SK-N-SH (cell line): ENCODE results near the gene ARHGEF12. TPM values are rescaled to one million over a fixed set of nuclear protein-coding genes. Genes with fewer than 3 reads are reported as not detected.

Experiments
- CTCF ChIA-PET: fragments of 300-600, 350-600 bp; formaldehyde crosslinking; extraction: SDS; loops from one replicate; lab custom pipeline; 2021; lab: Yijun Ruan, JAX
- POLR2A ChIA-PET: fragments of 350-600 bp; sonication (Branson Sonifier 250); formaldehyde crosslinking; extraction: SDS; loops from one replicate; lab custom pipeline; 2020; ENCODE audit warnings: antibody characterized with exemption, inconsistent platforms; lab: Yijun Ruan, JAX
- DNase-seq: peaks from one replicate; pipeline ENCODE4 v3.0.0; 2012
- H2AFZ ChIP-seq: fragments of 200-600 bp; sonication (generic); 2 replicates; pipeline ENCODE4 v1.8.1; 2016; ENCODE audit warnings: antibody characterized with exemption, mild to moderate bottlenecking, low read depth
- H3F3A ChIP-seq: fragments of 200-600 bp; sonication (generic); replicated peaks from 2 replicates; pipeline ENCODE3; 2016; ENCODE audit warnings: antibody characterized with exemption, mild to moderate bottlenecking; ENCODE audit not compliant: insufficient read depth
- H3K27ac ChIP-seq, 2 experiments: fragments of 200-500 bp in 1 of 2; fragments of 200-600 bp in 1 of 2; sonication (Bioruptor generic) in 1 of 2; sonication (generic), shearing (Covaris generic) in 1 of 2; 2 replicates each; pipeline versions ENCODE4 v1.5.1 to v1.6.1; 2014 to 2016; ENCODE audit warnings: low read depth in 2 of 2, inconsistent platforms in 1 of 2, low read length in 1 of 2, mild to moderate bottlenecking in 1 of 2, mixed read lengths in 1 of 2
- H3K27me3 ChIP-seq: fragments of 200-600 bp; sonication (generic), shearing (Covaris generic); 2 replicates; pipeline ENCODE4 v1.6.1; 2016; ENCODE audit warnings: mixed run types; ENCODE audit not compliant: insufficient read depth
- H3K36me3 ChIP-seq, 2 experiments: fragments of 200-500 bp in 1 of 2; fragments of 200-600 bp in 1 of 2; sonication (Bioruptor generic) in 1 of 2; sonication (generic) in 1 of 2; replicated peaks in 1 of 2; 2 replicates each; pipeline versions ENCODE3 to v1.5.1; 2014 to 2016; ENCODE audit warnings: low read length in 1 of 2, mild to moderate bottlenecking in 1 of 2; ENCODE audit not compliant: insufficient read depth in 2 of 2, control insufficient read depth in 1 of 2
- H3K4me1 ChIP-seq, 2 experiments: fragments of 200-500 bp in 1 of 2; fragments of 200-600 bp in 1 of 2; sonication (Bioruptor generic) in 1 of 2; sonication (generic), shearing (Covaris generic) in 1 of 2; 2 replicates each; pipeline versions ENCODE4 v1.5.1 to v1.6.1; 2014 to 2016; ENCODE audit warnings: low read depth in 1 of 2, low read length in 1 of 2, mixed run types in 1 of 2; ENCODE audit not compliant: insufficient read depth in 2 of 2, control insufficient read depth in 1 of 2
- H3K4me2 ChIP-seq: fragments of 200-600 bp; sonication (generic), shearing (Covaris generic); 2 replicates; pipeline ENCODE4 v1.6.1; 2017; ENCODE audit warnings: mixed run types
- H3K4me3 ChIP-seq, 2 experiments: fragments of 200-500 bp in 1 of 2; fragments of 200-600 bp in 1 of 2; sonication (Bioruptor generic) in 1 of 2; sonication (generic), shearing (Covaris generic) in 1 of 2; 2 replicates each; pipeline versions ENCODE4 v1.5.1 to v1.8.1; 2014 to 2016; ENCODE audit warnings: low read depth in 2 of 2, inconsistent platforms in 1 of 2, low read length in 1 of 2, mild to moderate bottlenecking in 1 of 2, mixed read lengths in 1 of 2, moderate library complexity in 1 of 2
- H3K79me2 ChIP-seq: fragments of 200-600 bp; sonication (generic); 2 replicates; pipeline ENCODE4 v1.8.1; 2017; ENCODE audit warnings: mild to moderate bottlenecking; ENCODE audit not compliant: insufficient read depth
- H3K9ac ChIP-seq: fragments of 200-600 bp; sonication (generic); 2 replicates; pipeline ENCODE4 v1.6.1; 2017; ENCODE audit warnings: mixed run types
- H3K9me2 ChIP-seq: fragments of 200-600 bp; sonication (generic); 2 replicates; pipeline ENCODE4 v1.6.1; 2017; ENCODE audit warnings: mixed run types
- H3K9me3 ChIP-seq: fragments of 200-600 bp; sonication (generic); 2 replicates; pipeline ENCODE4 v1.6.1; 2017; ENCODE audit warnings: mixed run types, mild to moderate bottlenecking, moderate library complexity
- H4K20me1 ChIP-seq: fragments of 200-600 bp; sonication (generic); 2 replicates; pipeline ENCODE4 v1.6.1; 2017; ENCODE audit warnings: mild to moderate bottlenecking, mixed run types; ENCODE audit not compliant: insufficient read depth
- CHD2 ChIP-seq: fragments of 150-350 bp; IDR thresholded peaks from 2 replicates; pipeline ENCODE4 v1.6.1; 2018; ENCODE audit warnings: low read length; ENCODE audit not compliant: partially characterized antibody
- FOSL2 ChIP-seq: IDR thresholded peaks from 2 replicates; pipeline ENCODE4 v1.4.0; 2012; ENCODE audit warnings: low read depth, mild to moderate bottlenecking, moderate library complexity, borderline replicate concordance
- FOXJ3 ChIP-seq: sonication (generic); formaldehyde crosslinking; IDR thresholded peaks from 2 replicates; pipeline ENCODE4 v1.5.1; 2020; ENCODE audit warnings: mild to moderate bottlenecking, missing genetic modification reagents
- FOXM1 ChIP-seq: IDR thresholded peaks from 2 replicates; pipeline ENCODE4 v1.4.0; 2012; ENCODE audit warnings: low read depth, mild to moderate bottlenecking
- GABPA ChIP-seq: IDR thresholded peaks from 2 replicates; pipeline ENCODE4 v1.4.0; 2012; ENCODE audit warnings: low read depth, mild to moderate bottlenecking
- MEF2A ChIP-seq: IDR thresholded peaks from 2 replicates; pipeline ENCODE4 v1.4.0; 2012; ENCODE audit warnings: low read depth, borderline replicate concordance
- NFIC ChIP-seq: IDR thresholded peaks from 2 replicates; pipeline ENCODE4 v1.4.0; 2012; ENCODE audit warnings: borderline replicate concordance
- POLR2AphosphoS5 ChIP-seq: IDR thresholded peaks from 2 replicates; pipeline ENCODE4 v1.6.1; 2012; ENCODE audit warnings: low read depth, low read length
- RAD21 ChIP-seq: IDR thresholded peaks from 2 replicates; pipeline ENCODE4 v1.6.1; 2012; ENCODE audit warnings: mild to moderate bottlenecking, low read length
- RCOR1 ChIP-seq: fragments of 150-350 bp; IDR thresholded peaks from 2 replicates; pipeline ENCODE4 v1.6.1; 2017; ENCODE audit warnings: antibody characterized with exemption, low read length
- RFX5 ChIP-seq: IDR thresholded peaks from 2 replicates; pipeline ENCODE4 v1.6.1; 2012; ENCODE audit warnings: mild to moderate bottlenecking, improper control_type of control experiment, low read length
- RXRA ChIP-seq: IDR thresholded peaks from 2 replicates; pipeline ENCODE4 v1.4.0; 2012; ENCODE audit warnings: low read depth, mild to moderate bottlenecking, borderline replicate concordance
- SIN3A ChIP-seq: IDR thresholded peaks from 2 replicates; pipeline ENCODE4 v1.6.1; 2012; ENCODE audit warnings: low read depth, mild to moderate bottlenecking, low read length, moderate library complexity, borderline replicate concordance
- SMC3 ChIP-seq: IDR thresholded peaks from 2 replicates; pipeline ENCODE4 v1.6.1; 2012; ENCODE audit warnings: low read depth, low read length, improper control_type of control experiment
- TEAD4 ChIP-seq: IDR thresholded peaks from 2 replicates; pipeline ENCODE4 v1.4.0; 2012; ENCODE audit warnings: mild to moderate bottlenecking, borderline replicate concordance; ENCODE audit not compliant: insufficient read depth
- WGBS: methylation state at CpG from one replicate; pipeline ENCODE4 v1.1.6; 2017; ENCODE audit warnings: low lambda C conversion rate; 5-methylcytosine and 5-hydroxymethylcytosine counted together
- polyA plus RNA-seq, 3 experiments: library from polyadenylated mRNA; depleted of rRNA; stranded (reverse); fragments of >200 nt; gene quantifications; 2 replicates each; pipeline ENCODE4 v1.2.3, GENCODE V29; 2012
- TF ChIP-seq, protein P1 (sequence below): fragments of 150-350 bp; IDR thresholded peaks from 2 replicates; pipeline ENCODE4 v1.6.1; 2016; ENCODE audit warnings: mild to moderate bottlenecking, low read depth, low read length
- TF ChIP-seq, protein P2 (sequence below): fragments of 200-600 bp; sonication (generic); IDR thresholded peaks from 2 replicates; pipeline ENCODE4 v1.6.1; 2017; ENCODE audit warnings: antibody characterized with exemption, mild to moderate bottlenecking, moderate library complexity
- TF ChIP-seq, protein P3 (sequence below): IDR thresholded peaks from 2 replicates; pipeline ENCODE4 v1.4.0; 2012; ENCODE audit warnings: low read depth, borderline replicate concordance

The ARHGEF12 gene
- polyA plus RNA-seq, 1 of the 3 experiments (the other 2 are of a cell fraction), result 12.3 TPM

- Histone ChIP-seq H3F3A (peaks cover 4% of the 10 kb centered on the region), H3K27ac (peak overlapping the region in 1 of 2 experiments; percentile 30; a peak in 2 of 4 replicates), H3K4me2 (no peak overlapping the region), H3K9ac (no peak overlapping the region)
- CTCF ChIA-PET, result interaction anchor here (1.0 to 1.2 kb wide), 3 partner anchors 12 to 37 kb away, joined by 3 to 5 read pairs (median 3); no protein-coding TSS in a partner anchor
- TF ChIP-seq RCOR1 (no peak), RXRA (no peak), POLR2AphosphoS5 (no peak), SIN3A (no peak)
- TF ChIP-seq, all 33 proteins: peak for 0
- Histone ChIP-seq H3K4me1 (peaks cover 2 to 6% of the 10 kb centered on the region in 2 experiments; a peak in 3 of 4 replicates), H2AFZ (no peak overlapping the region), H4K20me1 (peaks cover 74% of the 10 kb centered on the region), H3K4me3 (no peak overlapping the region), H3K27me3 (no peaks in the 10 kb centered on the region), H3K9me2 (no peaks in the 10 kb centered on the region), H3K9me3 (no peaks in the 10 kb centered on the region), H3K79me2 (peaks cover 99% of the 10 kb centered on the region), H3K36me3 (peaks cover 0 to 5% of the 10 kb centered on the region in 2 experiments)
- POLR2A ChIA-PET, result no interaction called here
- DNase-seq, result no peak
Measured at GRCh38 chr11:120372296-120372695, 36.1 kb downstream of the ARHGEF12 start.

GRCh38 chr11:120375076-120375475, 38.9 kb downstream of the ARHGEF12 start:
- POLR2A ChIA-PET, result no interaction called here
- Histone ChIP-seq H3K9ac (no peak overlapping the region), H3K27me3 (no peaks in the 10 kb centered on the region), H3K9me3 (no peaks in the 10 kb centered on the region), H2AFZ (no peak overlapping the region), H3K4me3 (no peak overlapping the region), H3K4me2 (no peak overlapping the region), H4K20me1 (peaks cover 57% of the 10 kb centered on the region), H3F3A (no peaks in the 10 kb centered on the region), H3K27ac (no peak overlapping the region), H3K4me1 (peaks cover 6% of the 10 kb centered on the region in 2 experiments; a peak in 3 of 4 replicates), H3K9me2 (no peaks in the 10 kb centered on the region), H3K36me3 (peaks cover 0 to 8% of the 10 kb centered on the region in 2 experiments), H3K79me2 (peaks cover 97% of the 10 kb centered on the region)
- TF ChIP-seq FOSL2 (no peak), RFX5 (no peak), FOXM1 (no peak), GABPA (no peak), CHD2 (no peak), FOXJ3 (CRISPR knock-in tag) (no peak), TEAD4 (no peak), RCOR1 (no peak), SMC3 (no peak), POLR2AphosphoS5 (no peak), NFIC (no peak), RAD21 (no peak), MEF2A (no peak)
- TF ChIP-seq, protein P1, sequence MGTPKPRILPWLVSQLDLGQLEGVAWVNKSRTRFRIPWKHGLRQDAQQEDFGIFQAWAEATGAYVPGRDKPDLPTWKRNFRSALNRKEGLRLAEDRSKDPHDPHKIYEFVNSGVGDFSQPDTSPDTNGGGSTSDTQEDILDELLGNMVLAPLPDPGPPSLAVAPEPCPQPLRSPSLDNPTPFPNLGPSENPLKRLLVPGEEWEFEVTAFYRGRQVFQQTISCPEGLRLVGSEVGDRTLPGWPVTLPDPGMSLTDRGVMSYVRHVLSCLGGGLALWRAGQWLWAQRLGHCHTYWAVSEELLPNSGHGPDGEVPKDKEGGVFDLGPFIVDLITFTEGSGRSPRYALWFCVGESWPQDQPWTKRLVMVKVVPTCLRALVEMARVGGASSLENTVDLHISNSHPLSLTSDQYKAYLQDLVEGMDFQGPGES, result no peak
- TF ChIP-seq, protein P2, sequence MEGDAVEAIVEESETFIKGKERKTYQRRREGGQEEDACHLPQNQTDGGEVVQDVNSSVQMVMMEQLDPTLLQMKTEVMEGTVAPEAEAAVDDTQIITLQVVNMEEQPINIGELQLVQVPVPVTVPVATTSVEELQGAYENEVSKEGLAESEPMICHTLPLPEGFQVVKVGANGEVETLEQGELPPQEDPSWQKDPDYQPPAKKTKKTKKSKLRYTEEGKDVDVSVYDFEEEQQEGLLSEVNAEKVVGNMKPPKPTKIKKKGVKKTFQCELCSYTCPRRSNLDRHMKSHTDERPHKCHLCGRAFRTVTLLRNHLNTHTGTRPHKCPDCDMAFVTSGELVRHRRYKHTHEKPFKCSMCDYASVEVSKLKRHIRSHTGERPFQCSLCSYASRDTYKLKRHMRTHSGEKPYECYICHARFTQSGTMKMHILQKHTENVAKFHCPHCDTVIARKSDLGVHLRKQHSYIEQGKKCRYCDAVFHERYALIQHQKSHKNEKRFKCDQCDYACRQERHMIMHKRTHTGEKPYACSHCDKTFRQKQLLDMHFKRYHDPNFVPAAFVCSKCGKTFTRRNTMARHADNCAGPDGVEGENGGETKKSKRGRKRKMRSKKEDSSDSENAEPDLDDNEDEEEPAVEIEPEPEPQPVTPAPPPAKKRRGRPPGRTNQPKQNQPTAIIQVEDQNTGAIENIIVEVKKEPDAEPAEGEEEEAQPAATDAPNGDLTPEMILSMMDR, result no peak
- TF ChIP-seq, protein P3, sequence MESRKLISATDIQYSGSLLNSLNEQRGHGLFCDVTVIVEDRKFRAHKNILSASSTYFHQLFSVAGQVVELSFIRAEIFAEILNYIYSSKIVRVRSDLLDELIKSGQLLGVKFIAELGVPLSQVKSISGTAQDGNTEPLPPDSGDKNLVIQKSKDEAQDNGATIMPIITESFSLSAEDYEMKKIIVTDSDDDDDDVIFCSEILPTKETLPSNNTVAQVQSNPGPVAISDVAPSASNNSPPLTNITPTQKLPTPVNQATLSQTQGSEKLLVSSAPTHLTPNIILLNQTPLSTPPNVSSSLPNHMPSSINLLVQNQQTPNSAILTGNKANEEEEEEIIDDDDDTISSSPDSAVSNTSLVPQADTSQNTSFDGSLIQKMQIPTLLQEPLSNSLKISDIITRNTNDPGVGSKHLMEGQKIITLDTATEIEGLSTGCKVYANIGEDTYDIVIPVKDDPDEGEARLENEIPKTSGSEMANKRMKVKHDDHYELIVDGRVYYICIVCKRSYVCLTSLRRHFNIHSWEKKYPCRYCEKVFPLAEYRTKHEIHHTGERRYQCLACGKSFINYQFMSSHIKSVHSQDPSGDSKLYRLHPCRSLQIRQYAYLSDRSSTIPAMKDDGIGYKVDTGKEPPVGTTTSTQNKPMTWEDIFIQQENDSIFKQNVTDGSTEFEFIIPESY, result no peak
- CTCF ChIA-PET, result interaction anchor here (0.8 kb wide), 2 partner anchors 33 to 37 kb away, joined by 5 read pairs; no protein-coding TSS in a partner anchor
- DNase-seq, result no peak
- WGBS, result 96% methylated on average over 3 of the region's 3 CpGs
